ENCODE results near the gene EPB41L4B. TPM values are rescaled to one million over a fixed set of nuclear protein-coding genes. Genes with fewer than 3 reads are reported as not detected.

The EPB41L4B gene
- total RNA-seq, 4 donors from 2014 or later = 0.42 to 2.3 (median 1.5) TPM

DNA sequence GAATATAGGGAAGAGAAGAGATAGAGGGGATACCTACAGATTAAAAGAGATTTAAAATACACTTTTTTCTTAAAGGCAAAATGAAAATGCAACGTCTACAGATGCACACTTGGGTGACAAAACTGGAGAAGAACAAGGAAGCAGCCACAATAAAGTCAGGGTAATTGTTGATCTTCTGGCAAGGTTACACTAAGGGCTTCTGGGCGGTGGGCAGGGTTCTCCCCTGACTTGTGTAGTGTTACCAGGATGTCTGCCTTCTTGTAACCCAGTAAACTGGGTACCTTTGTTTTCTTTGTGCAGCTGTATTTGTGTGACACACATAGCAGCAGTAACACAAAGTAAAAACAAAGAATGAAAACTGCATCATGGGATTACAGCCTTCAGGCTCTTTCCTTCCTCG, 37.8 kb downstream of the EPB41L4B start:
- TF ChIP-seq, protein P1, sequence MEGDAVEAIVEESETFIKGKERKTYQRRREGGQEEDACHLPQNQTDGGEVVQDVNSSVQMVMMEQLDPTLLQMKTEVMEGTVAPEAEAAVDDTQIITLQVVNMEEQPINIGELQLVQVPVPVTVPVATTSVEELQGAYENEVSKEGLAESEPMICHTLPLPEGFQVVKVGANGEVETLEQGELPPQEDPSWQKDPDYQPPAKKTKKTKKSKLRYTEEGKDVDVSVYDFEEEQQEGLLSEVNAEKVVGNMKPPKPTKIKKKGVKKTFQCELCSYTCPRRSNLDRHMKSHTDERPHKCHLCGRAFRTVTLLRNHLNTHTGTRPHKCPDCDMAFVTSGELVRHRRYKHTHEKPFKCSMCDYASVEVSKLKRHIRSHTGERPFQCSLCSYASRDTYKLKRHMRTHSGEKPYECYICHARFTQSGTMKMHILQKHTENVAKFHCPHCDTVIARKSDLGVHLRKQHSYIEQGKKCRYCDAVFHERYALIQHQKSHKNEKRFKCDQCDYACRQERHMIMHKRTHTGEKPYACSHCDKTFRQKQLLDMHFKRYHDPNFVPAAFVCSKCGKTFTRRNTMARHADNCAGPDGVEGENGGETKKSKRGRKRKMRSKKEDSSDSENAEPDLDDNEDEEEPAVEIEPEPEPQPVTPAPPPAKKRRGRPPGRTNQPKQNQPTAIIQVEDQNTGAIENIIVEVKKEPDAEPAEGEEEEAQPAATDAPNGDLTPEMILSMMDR (IDR thresholded peaks at IDR 0.05) = no peak
- no peak for TF ChIP-seq POLR2A (IDR thresholded peaks at IDR 0.05; ENCODE audit: low read depth)
- TF ChIP-seq EP300 (IDR thresholded peaks at IDR 0.05) = no peak
- TF ChIP-seq POLR2AphosphoS5 (IDR thresholded peaks at IDR 0.05) = no peak
- H3K27me3 ChIP-seq = no peaks in the 10 kb centered on the region
- 68% methylated on average over 3 of the region's 3 CpGs for WGBS
- no peaks in the 10 kb centered on the region for H3K4me1 ChIP-seq
- H3K27ac ChIP-seq (replicated peaks in 1 of 4) = no peak overlapping the region
- intact Hi-C loops (cut with DNase I) = no loop called here
- no peak overlapping the region for H3K4me3 ChIP-seq
- DNase-seq (ENCODE audit: extremely low spot score) = no peak
- no peaks in the 10 kb centered on the region for H3K9me3 ChIP-seq
- no peaks in the 10 kb centered on the region for H3K36me3 ChIP-seq

DNA sequence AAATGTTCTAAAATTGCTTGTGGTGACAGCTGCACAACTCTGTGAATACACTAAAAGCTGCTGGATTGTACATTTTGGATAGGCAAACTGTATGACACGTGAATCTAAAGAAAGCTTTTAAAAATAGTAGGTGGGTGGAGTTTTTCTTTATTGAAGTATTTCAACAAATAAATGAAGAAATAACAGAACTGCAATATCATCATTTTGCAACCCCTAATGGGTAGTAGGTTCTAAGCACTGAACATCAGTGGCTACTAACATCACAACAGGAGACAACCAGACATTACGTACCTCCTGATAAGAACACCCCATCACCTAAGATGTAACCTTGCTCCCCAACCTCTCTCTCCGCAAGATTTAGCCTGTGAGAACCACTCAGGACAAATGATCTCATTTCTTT, 38.6 kb downstream of the EPB41L4B start:
- H3K9me3 ChIP-seq = no peaks in the 10 kb centered on the region
- DNase-seq (ENCODE audit: extremely low spot score) = no peak
- intact Hi-C loops (cut with DNase I) = no loop called here
- WGBS = 94% methylated on average over 3 of the region's 3 CpGs
- no peak overlapping the region for H3K4me3 ChIP-seq
- H3K36me3 ChIP-seq = no peaks in the 10 kb centered on the region
- TF ChIP-seq POLR2A (IDR thresholded peaks at IDR 0.05; ENCODE audit: low read depth) = no peak
- no peak for TF ChIP-seq EP300 (IDR thresholded peaks at IDR 0.05)
- TF ChIP-seq, protein P1 (IDR thresholded peaks at IDR 0.05) = no peak
- TF ChIP-seq POLR2AphosphoS5 (IDR thresholded peaks at IDR 0.05) = no peak
- peaks cover 0 to 3% (median 0%) of the 10 kb centered on the region in 4 donors for H3K4me1 ChIP-seq
- H3K27me3 ChIP-seq = no peaks in the 10 kb centered on the region
- H3K27ac ChIP-seq (replicated peaks in 1 of 4) = no peak overlapping the region

DNA sequence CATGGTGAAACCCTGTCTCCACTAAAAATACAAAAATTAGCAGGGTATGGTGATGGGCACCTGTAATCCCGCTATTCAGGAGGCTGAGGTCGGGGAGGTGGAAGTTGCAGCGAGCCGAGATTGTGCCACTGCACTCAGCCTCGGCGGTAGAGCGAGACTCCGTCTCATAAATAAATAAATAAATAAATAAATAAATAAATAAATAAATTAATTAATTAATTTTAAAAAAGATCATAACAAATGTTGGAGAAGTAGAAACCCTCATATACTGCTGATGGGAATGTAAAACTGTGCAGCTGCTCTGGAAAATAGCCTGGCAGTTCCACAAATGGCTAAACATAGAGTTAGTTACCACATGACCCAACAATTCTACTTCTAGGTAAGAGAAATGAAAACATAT, 39.3 kb downstream of the EPB41L4B start:
- 97% methylated on average over 8 of the region's 8 CpGs for WGBS
- no peak overlapping the region for H3K27ac ChIP-seq (replicated peaks in 1 of 4)
- H3K9me3 ChIP-seq = no peaks in the 10 kb centered on the region
- intact Hi-C loops (cut with DNase I) = no loop called here
- no peaks in the 10 kb centered on the region for H3K27me3 ChIP-seq
- peaks cover 0 to 4% (median 0%) of the 10 kb centered on the region in 4 donors for H3K4me1 ChIP-seq
- no peaks in the 10 kb centered on the region for H3K36me3 ChIP-seq
- no peak overlapping the region for H3K4me3 ChIP-seq
- no peak for DNase-seq (ENCODE audit: extremely low spot score)
- TF ChIP-seq, protein P1 (IDR thresholded peaks at IDR 0.05) = no peak
- TF ChIP-seq POLR2A (IDR thresholded peaks at IDR 0.05; ENCODE audit: low read depth) (no peak), EP300 (IDR thresholded peaks at IDR 0.05) (no peak), POLR2AphosphoS5 (IDR thresholded peaks at IDR 0.05) (no peak)

DNA sequence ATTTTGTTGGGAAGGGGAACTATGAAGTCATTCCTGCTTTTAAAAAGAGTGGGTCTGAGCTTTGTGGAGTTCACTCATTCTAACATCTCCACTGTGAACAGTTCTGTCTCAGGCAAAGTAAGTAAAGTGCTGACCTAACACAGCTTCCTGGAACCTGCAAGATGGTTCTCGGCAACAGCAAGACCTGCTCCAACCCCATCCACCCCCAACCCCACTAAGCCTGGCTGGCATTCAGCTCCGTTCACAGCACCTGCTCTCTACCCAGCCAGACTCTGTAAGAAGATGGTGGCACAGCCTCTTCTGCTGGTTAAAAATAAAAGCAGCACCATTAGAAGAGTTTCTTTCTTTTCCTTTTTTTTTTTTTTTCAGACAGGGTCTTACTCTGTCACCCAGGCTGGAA, 42.0 kb downstream of the EPB41L4B start:
- H3K9me3 ChIP-seq = no peaks in the 10 kb centered on the region
- TF ChIP-seq EP300 (IDR thresholded peaks at IDR 0.05) (no peak), POLR2AphosphoS5 (IDR thresholded peaks at IDR 0.05) (no peak), POLR2A (IDR thresholded peaks at IDR 0.05; ENCODE audit: low read depth) (no peak)
- TF ChIP-seq, protein P1 (IDR thresholded peaks at IDR 0.05) = no peak
- no peak for DNase-seq (ENCODE audit: extremely low spot score)
- intact Hi-C loops (cut with DNase I) = no loop called here
- H3K27me3 ChIP-seq = no peaks in the 10 kb centered on the region
- WGBS = 84% methylated on average over 2 of the region's 2 CpGs
- H3K4me1 ChIP-seq = peaks cover 0 to 6% (median 0%) of the 10 kb centered on the region in 4 donors
- no peaks in the 10 kb centered on the region for H3K36me3 ChIP-seq
- no peak overlapping the region for H3K4me3 ChIP-seq
- H3K27ac ChIP-seq (replicated peaks in 1 of 4) = no peak overlapping the region

DNA sequence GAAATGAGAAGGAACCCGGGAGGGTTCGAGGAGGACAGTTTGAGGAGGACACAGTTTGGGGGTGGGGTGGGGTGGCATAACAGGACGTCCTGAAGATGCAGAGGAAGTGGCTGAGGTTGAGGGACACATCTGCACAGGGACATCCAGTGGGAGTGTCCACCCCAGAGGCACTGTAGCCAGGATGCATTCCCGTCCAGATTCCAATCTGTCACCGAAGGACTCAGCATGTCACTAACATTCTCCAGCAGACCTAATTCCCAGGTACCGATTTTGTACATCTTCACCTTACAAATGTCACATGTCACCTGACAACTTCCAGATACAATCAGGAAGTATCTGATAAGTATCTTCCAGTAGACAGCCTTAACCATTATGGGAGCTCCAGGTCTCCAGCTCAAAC, 42.6 kb downstream of the EPB41L4B start:
- Histone ChIP-seq H3K36me3 (no peaks in the 10 kb centered on the region), H3K27me3 (no peaks in the 10 kb centered on the region), H3K4me1 (peaks cover 0 to 8% (median 0%) of the 10 kb centered on the region in 4 donors), H3K27ac (replicated peaks in 1 of 4) (no peak overlapping the region), H3K4me3 (no peak overlapping the region), H3K9me3 (no peaks in the 10 kb centered on the region)
- DNase-seq (ENCODE audit: extremely low spot score) = no peak
- TF ChIP-seq POLR2AphosphoS5 (IDR thresholded peaks at IDR 0.05) = no peak
- TF ChIP-seq EP300 (IDR thresholded peaks at IDR 0.05) = no peak
- 86% methylated on average over 6 of the region's 6 CpGs for WGBS
- intact Hi-C loops (cut with DNase I) = no loop called here

Data from esophagus muscularis mucosa (tissue), 4 donors.